Stromal cell of bone marrow (primary cell): ENCODE data around the gene HOXB6.

Experiments
- DNase-seq: peaks from one replicate; pipeline ENCODE4 v3.0.0-alpha.2; 2012; ENCODE audit warnings: low read depth

The HOXB6 gene

DNA sequence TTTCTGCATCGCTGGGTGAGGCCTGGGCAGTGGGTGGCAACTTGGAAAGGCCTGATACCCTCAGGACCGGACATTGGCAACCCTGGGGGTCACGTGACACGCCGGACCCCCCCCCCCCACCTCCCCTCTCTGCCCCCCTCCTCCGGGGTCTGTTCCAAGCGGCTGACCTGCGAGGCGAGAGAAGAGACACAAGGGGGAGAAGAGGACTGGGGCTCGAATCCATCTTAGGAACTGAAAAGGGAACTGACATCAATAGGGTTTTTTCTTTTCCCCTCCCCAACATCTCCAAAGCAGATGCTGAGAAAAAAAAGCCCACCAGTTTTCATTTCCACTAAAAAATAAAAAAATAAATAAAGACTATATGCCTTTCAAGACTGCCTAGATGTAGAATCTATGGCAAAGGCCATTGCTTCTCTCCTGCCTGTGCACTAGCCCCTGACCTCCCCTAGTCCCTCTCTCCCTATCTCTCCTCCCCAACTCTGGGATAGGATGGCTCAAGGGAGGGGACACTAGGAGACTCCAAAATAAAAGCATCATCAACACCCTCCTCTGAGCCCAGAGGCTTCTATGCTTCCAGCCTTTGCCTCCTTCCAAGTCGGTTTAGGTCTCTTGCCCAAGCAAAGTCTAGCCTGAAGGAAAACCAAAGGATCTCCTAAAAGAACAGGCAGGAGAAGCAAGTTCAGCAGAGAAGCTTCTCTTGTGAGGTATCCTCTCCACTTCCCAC lies 52.2 kb downstream of the HOXB6 start:
- no peak for DNase-seq

- no peak for DNase-seq
Observed at GRCh38 chr17:48551596-48552465, 53.0 kb downstream of the HOXB6 start.

DNA sequence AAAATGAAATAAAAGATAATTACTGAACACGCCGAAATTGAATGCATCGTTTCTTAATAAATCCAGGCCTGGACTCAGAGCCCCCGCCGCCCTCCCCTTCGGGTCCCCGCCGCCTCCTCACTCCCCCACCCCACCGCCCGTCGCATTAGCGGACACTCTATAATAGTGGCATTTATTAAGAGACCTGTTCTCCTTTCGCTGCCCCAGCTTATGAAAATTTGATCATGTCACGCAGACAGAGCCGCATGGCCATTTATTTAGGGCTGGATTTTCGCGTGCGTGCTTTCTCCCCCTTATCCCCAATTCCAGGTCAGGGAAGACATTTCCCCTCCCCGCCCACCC lies 53.6 kb downstream of the HOXB6 start:
- no peak for DNase-seq

DNA sequence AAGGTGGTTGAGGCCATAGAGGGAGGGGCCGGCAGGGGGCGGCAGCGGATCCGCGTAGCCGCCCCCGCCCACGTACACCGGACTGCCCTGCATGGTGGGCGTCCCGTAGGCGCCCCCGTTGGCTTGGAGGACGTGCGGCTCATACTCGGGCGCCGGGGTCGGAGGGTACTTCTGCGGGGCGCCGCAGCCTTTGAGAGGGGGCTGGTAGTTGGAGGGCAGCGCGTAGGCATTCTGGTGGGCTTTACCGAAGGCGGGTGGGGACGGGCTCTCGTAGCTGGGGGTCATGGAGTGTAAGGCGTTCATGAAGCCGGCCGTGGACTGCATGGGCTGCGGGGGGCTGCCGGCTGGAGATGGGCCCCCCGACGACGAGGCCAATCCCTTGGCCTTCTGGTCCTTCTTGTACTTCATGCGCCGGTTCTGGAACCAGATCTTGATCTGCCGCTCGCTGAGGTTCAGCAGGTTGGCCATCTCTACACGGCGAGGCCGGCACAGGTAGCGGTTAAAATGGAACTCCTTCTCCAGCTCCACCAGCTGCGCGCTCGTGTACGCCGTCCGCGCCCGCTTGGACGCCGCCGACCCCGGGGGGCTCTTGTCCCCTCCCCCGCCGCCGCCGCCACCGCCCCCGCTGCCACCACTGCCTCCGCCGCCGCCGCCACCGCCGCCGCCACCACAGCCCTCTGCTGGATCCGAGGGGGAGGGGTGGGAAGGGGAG lies 54.1 kb downstream of the HOXB6 start:
- DNase-seq, result no peak

DNA sequence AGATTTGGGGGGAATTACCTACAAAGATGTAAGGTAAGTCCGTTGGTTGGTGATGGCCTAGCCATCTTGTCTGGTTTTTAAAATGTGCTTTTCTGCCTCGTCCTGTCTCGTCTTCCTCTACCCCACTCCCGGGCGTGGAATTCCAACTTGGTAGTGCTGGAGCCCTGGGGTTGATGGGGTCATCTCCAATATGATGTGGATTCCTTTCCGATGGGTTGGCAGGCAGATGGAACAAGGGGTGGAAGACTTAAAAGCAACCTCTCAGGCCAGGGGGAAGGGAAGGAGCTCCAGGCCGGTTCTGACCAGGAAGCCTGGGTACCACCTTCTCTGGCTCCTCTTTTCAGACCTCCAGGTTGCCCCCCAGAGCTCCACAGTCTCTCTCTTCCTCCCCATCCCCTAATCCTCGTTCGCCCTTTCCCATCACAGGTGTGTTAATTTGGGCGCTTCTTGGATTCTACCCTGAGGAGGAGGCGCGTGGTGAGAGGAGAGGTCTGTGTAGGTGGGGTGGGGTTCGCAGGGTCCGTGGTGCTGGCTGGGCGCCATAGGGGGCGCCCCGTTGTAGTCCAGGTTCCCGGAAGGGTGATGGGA lies 54.8 kb downstream of the HOXB6 start:
- no peak for DNase-seq

DNA sequence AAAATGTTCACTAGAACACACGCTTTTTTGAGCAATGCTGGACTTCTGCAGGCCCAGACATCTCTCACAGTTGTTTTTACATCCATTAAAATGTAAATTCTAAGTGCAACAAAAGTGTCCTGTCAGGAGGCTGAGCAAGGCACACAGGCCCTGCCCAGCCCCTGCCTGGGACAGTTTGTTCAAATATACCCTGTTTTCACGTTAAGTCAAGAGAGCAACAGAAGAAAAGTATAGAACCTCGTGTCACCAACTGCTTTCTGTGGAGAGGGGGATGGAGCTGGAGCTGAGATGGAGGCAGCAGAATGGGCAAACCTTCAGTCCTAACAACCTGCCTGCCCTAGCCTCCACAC lies 55.5 kb downstream of the HOXB6 start:
- DNase-seq, result no peak

GRCh38 chr17:48548523-48549280 lies 56.1 kb downstream of the HOXB6 start:
- DNase-seq, result no peak

DNA sequence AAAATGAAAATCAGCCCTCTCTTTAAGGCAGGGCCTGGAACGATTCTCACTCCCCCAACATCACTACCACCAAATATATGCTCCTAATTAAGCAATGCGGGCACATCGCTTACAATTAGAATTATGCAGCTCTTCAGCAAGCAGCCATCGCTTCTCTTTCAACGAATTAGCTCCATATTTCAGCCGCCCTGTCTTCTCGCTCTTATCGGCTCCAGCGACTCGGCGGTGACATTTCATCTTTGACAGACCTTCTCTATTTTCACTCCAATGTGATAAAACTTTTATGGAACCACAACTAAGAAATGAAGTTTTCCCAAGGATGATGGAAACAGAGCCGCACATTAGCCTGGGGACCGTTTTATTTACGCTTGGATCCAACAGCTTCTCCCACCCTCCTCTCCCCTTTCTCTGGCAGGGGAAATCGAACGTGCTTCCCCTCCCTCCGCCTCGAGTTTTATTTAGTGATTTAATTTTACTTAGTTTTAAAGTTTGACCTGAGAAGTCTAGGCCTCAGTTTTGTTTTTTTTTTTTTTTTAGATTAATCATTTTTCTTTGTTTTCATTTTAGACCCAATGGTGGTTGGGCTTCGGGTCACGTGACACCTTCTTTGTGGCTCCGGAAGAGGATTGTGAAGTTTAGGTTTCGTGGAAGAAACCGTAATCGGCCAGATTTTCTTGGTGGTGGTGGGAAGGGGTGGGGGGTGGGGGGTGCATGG lies 56.8 kb downstream of the HOXB6 start:
- DNase-seq, result no peak

DNA sequence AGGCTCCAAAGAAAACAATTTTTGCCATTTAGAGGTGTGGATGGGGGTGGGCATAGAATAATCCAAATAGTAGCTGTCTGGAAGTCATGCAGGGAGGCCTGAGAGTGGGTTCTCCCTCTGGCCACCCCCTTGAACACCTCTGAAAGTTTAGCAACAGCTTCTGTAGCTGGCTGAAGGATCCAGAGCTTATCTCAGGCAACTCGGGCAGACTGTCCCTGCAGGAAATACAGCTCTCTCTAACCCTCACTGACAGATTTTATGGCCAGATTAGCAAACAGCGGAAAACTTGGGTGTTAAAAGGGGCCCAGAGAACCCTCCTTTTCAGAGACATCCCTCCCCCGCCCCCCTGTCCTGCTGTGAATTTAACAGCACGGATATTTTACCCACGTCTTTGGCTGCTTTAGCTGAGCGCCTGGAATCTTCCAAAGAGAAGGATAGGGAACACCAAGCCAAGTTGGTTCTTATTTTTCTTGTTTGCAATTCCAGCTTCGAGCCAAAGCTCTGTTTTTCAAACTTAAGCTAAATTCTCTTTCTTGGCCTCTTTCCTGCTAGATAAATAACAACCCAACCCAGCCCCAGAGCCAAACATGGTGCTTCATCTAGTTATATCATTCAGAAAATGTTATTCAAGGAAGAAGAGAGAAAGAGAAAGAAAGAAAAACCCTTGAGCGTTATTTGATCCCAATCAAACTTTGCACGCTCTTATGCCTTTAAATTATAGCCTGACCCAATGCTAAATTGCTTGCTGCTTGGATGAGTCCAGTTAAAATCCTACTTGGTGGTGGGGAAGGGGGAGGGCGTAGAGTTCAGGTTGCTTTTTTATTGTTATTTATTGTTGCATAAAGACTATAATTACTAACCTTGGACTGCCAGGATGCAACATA lies 57.6 kb downstream of the HOXB6 start:
- DNase-seq, result no peak

- no peak for DNase-seq
Observed at GRCh38 chr17:48546137-48546923, 58.5 kb downstream of the HOXB6 start.
